NCI-H1694 (cell line): ENCODE measurements around the gene SNRNP70.

Source experiments
- DNase-seq: peaks from one replicate; lab custom pipeline; 2025; lab: John Stamatoyannopoulos, UW

SNRNP70 gene

GRCh38 chr19:49148784-49149651 is 63.8 kb downstream of the SNRNP70 start:
- DNase-seq = peak; percentile 81

- DNase-seq = peak; percentile 90
Measured at GRCh38 chr19:49149652-49150105, 64.4 kb downstream of the SNRNP70 start.

- peak; percentile 36 for DNase-seq
Measured at GRCh38 chr19:49150106-49150943, 65.1 kb downstream of the SNRNP70 start.

GRCh38 chr19:49150944-49151243 is 65.6 kb downstream of the SNRNP70 start:
- DNase-seq = no peak

GRCh38 chr19:49151267-49152118 is 66.2 kb downstream of the SNRNP70 start:
- DNase-seq = no peak

GRCh38 chr19:49152119-49152550 is 66.9 kb downstream of the SNRNP70 start:
- no peak for DNase-seq

GRCh38 chr19:49153167-49153809 is 68.0 kb downstream of the SNRNP70 start:
- DNase-seq = no peak

- no peak for DNase-seq
Measured at GRCh38 chr19:49154279-49154678, 69.0 kb downstream of the SNRNP70 start.

- DNase-seq = no peak
Measured at GRCh38 chr19:49155005-49155819, 70.0 kb downstream of the SNRNP70 start, which contains the start of gene HRC. TSS of gene HRC (minus strand) at chr19:49155396. CDS start at chr19:49155237, 159 bp downstream.

- DNase-seq = no peak
Measured at GRCh38 chr19:49155820-49156346, 70.6 kb downstream of the SNRNP70 start.

GRCh38 chr19:49157445-49158224 is 72.4 kb downstream of the SNRNP70 start, which contains the start of gene TRPM4:
TSS of gene TRPM4 (plus strand) at chr19:49157792. CDS start at chr19:49157867, 75 bp downstream.
- DNase-seq = peak; percentile 57
